Occipital lobe (tissue), 2 donors: ENCODE data around the gene RABEPK. TPM values are rescaled to one million over a fixed set of nuclear protein-coding genes. Genes with fewer than 3 reads are reported as not detected.
"Not testable (repeated sequence)": the region's sequence is repeated elsewhere in the genome, so short reads cannot be mapped to it uniquely, and the experiment has no call there.

ENCODE experiments used
- DNase-seq: peaks from one replicate; lab custom pipeline; 2025; lab: John Stamatoyannopoulos, UW
- total RNA-seq: library from RNA; depleted of rRNA; stranded (reverse); fragments of >200 nt; gene quantifications from one replicate; pipeline ENCODE4 v1.2.3, GENCODE V29; 2014

The RABEPK gene
- total RNA-seq, 1 donor from 2014 or later, result 17.5 TPM

GRCh38 chr9:125243792-125244260 is 43.5 kb downstream of the RABEPK start:
- no peak for DNase-seq

DNA sequence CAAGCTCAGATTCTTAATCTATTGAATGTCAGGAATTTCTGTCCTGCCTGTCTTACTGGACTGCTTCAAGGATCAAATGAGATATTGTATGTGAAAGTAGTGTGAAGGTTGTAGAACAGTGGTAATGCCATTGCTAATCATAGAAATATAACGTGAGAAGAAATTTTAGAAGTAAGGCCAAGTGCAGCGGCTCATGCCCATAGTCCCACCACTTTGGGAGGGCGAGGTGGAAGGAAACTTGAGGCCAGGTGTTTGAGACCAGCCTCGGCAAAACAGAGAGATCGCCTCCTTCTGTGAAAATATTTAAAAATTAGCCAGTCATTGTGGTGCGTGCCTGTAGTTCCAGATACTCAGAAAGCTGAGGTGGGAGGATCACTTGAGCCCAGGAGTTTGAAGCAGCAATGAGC is 45.9 kb downstream of the RABEPK start:
- no peak for DNase-seq

DNA sequence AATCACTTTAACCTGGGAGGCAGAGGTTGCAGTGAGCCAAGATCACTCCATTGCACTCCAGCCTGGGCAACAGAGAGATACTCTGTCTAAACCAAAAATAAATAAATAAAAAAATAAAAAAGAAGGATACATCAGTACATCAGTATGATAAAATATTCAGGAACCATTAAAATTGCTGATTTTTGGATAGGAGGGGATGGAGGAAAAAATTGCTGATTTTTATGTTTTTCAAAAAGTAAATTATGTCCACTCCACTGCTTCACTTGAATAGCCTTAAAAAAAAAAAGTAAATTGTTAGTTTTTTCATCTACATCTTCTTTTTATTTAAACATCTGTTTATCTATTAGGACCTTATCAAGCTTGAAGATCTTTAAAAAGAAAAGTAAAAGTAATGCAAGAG is 53.9 kb downstream of the RABEPK start:
- no peak for DNase-seq

GRCh38 chr9:125255781-125256391 is 55.5 kb downstream of the RABEPK start:
- DNase-seq, result no peak

DNA sequence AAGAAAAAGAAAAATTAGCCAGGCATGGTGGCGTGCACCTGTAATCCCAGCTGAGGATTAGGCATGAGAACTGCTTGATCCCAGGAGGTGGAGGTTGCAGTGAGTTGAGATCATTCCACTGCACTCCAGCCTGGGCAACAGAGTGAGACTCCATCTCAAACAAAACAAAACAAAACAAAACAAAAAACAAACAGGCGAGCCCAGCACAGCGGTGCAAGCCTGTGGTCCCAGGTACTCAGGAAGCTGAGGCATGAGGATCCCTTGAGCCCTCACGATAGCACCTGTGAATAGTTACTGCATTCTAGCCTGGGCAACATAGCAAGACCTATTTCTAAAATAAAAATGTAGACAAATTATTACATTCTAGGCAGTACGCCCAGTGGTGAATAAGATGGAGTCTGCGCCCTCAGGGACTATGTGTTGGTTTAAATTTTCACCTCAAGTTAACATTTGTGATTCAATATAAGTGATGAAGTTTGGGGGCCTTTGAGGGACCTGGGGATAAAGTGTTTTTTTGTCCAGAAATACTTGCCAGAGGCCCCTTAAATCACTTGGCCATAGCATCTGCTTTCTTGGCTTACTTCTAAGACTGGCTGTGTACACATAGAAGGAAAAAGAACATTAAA is 57.9 kb downstream of the RABEPK start:
- no peak for DNase-seq

- DNase-seq, result no peak
Observed at GRCh38 chr9:125258832-125259534, 58.6 kb downstream of the RABEPK start.

- no peak for DNase-seq
Observed at GRCh38 chr9:125260561-125260960, 60.2 kb downstream of the RABEPK start.

- DNase-seq, result peak; percentile 83
Observed at GRCh38 chr9:125261501-125262293, 61.4 kb downstream of the RABEPK start, which contains the start of gene GAPVD1. GAPVD1 (plus strand) TSS chr9:125261826; CDS start chr9:125298922, 37,096 bp downstream.

GRCh38 chr9:125262294-125262991 is 62.1 kb downstream of the RABEPK start:
- DNase-seq, result no peak

DNA sequence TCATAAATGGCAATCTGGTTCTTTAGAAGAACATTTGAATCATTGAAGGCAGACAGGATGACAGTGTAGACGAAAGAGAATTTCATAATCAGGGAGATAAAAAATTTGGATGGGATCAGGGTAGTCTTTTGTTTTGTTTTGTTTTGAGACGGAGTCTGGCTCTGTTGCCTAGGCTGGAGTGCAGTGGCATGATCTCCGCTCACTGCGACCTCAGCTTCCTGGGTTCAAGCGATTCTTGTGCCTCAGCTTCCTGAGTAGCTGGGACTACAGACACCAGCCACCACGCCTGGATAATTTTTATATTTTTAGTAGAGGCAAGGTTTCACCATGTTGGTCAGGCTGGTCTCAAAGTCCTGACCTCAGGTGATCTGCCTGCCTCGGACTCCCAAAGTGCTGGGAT is 63.7 kb downstream of the RABEPK start:
- not testable (repeated sequence) for DNase-seq

DNA sequence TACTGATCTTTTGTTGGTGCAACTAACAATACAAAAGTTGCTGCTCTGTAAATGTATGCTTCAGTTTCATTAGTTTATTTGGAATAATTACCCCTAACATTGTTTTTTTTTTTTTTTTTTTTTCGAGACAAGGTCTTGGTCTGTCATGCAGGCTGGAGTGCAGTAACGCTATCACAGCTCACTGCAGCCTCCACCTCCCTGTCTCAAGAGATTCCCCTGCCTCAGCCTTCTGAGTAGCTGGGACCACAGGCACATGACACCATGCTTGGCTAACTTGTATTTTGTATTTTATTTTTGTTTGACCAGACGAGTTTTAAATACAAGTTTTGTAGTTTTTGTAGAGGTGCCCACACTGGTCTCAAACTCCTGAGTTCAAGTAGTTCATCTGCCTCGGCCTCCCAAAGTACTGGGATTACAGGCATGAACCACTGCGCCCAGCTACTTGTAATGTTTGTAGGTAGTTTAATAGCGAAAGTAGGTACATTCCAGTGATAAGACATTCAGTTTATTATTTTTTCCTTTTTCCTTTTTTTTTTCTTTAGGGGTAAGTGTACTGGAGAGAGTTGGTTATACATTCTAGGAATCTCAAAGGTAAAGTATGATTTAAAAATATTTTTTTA is 68.2 kb downstream of the RABEPK start:
- DNase-seq, result no peak

GRCh38 chr9:125269014-125269397 is 68.7 kb downstream of the RABEPK start:
- no peak for DNase-seq

DNA sequence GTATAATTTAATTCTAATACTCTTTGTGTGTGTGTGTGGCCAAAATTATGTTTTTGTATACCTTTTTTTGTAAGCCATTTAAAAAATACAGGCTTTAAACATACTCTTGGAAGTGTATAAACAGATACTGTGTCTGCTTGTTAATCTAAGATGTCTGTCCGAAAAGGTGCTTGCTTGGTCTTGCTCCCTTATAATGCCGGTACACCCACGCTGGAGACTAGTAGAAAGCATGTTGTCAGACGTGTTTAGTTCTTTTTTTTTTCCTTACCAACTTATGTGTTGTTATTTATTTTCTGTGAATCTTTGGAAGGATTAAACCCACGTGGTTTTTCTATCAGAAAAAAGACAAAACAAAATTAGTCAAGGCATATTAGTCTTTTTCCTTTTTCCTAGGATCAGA is 70.7 kb downstream of the RABEPK start:
- DNase-seq, result no peak

DNA sequence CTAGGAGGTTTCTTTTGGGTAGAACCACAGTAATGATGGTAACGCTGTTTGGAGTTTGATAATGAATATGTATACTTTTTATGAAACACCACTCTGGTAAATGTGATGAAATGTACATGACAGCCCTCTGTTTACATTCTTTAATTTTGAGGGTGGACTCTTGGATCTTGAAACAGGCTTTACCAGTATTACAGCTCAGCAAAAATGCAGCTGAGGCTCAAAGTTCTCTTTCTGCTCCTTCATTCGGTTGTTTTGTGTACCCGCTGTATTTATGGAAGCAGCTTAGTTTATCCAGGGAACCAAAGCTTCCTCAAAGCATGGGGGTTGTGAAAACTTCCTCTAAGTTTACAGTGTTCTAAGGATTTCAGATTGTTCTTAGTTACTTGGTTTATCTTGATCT is 72.4 kb downstream of the RABEPK start:
- DNase-seq, result no peak

- DNase-seq, result no peak
Observed at GRCh38 chr9:125276771-125277170, 76.4 kb downstream of the RABEPK start.

DNA sequence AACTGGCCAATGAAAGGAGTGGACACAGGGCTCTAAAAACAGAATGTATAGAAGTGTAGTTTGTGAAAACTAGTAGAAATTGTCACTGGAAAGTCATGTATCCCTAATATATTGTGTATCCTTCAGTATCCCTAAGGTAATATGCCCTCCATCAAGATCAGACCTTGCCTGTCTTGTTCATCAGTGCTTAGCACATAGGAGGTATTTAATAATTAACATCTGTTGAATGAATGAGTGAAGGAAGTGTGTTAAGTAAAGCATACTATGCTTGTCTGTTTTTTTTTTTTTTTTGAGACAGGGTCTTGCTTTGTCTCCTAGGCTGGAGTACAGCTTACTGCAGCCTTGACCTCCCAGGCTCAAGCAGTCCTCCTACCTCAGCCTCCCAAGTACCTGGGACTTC is 77.1 kb downstream of the RABEPK start:
- no peak for DNase-seq

DNA sequence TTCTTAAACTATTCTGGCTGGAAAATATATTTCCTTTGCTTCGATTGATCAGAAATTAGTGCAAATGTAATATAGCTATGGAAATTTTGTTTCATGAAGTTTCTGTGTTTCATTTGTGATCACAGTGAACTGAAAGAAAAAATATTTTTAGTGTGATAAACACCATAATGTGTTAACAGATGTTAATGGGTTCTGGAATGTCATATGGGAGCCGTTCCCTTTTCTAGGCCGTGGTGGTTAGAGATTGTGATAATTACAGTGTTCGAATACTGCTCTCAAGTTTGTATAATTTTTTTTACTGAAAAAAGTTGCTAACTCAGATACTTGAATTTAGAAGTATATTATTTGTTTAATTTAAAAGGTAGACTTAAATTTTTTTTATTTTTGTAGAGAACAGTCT is 80.6 kb downstream of the RABEPK start:
- no peak for DNase-seq
